HG03175 (cell line): Measurements from ENCODE around the gene NMRK2.

Experiments
- ATAC-seq: cut with Tn5 transposase; IDR thresholded peaks from one replicate; pipeline ENCODE4 v1.9.1; 2021; ENCODE audit warnings: mild to moderate bottlenecking, moderate library complexity; ENCODE audit not compliant: unreplicated experiment

NMRK2 gene

DNA sequence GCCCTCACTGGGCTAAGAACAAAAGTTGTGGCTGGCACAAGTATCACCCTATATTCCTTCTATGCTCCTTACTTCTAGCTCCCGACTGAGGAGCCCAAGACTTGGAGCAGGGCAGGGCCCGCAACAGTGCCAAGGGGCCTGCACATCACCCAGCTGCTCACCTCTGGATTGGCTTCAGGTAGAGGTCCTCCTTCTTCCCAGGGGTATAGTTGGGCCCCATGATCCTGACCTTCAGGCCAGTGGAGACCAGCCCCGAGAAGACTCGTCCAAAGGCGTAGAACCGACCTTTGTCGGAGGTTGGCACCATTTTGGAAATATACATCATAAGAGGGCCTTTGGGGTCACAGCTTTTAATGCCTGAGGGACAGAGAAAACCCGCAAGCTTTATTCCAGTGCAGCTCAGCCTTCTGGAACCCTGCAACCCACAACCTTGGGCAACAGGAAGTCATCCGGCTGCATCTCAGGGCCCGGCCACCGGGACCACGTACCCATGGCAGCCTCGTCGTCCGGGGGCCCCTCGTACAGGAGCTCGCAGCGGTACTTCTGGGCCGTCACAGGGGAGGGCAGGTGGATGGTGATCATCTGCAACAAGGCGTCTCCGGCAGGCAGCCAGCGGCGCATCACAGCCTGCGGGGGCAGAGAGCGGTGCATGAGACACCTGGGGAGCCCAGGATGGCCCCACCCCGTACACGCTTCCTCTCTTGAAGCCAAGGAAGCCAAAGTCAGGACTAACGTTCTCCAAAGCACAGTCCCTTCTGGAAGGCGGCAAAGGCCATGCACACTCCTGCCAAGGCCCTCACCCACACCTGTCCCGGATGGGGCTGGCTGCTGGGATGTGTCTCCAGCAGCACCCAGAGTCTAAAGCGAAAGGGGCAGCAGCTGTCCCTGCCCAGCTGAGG, 47.7 kb downstream of the NMRK2 start:
- no peak for ATAC-seq

DNA sequence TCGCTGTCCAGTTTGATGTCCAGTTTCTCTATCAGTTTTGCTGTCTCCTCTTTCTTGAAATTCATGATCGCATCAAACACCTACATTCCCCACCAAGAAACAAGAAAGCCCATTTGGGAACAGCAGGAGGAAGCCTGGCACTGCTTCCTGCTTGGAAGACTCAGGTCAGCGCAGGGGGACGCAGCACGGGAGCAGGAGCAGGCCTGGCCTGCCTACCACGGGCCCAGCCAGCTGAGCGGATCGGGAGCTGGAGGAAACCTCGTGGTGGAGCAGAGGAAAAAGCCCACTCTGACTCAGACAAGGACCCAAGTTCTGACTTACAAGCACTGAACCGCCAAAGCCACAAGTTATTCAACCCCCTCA, 48.5 kb downstream of the NMRK2 start:
- ATAC-seq, result no peak

DNA sequence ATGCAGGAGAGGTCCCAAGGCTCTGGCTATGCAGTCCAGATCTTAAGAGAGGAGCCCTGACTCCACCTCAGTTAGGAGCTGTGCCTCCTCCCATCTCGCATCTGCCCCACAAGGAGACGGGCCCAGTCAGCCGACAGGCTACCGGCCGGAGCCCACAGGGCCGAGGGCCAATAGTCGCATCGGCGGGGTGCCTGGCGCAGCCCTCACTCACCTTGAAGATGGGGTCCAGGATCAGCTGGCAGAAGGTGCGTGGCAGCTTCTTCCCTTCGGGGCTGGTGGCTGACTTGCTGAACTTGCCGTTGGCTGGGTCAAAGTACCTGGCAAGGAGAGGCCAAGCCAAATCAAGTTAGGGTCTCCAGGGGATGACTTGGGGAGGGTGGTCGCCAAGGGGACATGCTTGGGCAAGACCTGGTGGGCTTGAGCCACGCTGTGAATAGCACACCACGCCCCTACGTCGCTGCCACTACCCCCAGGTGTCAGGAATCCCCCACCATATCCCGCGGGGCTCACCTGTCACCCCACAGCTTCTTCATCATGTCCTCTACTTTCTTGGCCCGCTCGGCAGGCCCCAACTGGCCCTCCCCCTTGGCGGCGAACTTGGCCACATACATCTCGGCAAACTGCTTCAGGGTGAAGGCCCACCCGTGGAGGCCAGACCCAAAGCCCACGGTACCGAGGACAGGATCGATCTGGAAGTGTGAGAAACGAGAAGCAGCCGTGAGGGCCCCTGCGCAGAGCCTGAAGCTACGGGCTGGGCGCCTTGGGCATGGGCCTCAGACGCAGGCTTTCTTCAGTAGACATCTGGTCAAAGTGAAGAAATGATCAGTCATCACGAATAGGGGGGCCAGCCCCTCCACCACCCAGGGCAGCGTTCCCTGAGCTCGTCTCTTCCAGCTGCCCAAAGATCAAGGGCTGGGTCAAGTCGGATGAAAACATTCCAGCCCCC, 49.1 kb downstream of the NMRK2 start:
- no peak for ATAC-seq

DNA sequence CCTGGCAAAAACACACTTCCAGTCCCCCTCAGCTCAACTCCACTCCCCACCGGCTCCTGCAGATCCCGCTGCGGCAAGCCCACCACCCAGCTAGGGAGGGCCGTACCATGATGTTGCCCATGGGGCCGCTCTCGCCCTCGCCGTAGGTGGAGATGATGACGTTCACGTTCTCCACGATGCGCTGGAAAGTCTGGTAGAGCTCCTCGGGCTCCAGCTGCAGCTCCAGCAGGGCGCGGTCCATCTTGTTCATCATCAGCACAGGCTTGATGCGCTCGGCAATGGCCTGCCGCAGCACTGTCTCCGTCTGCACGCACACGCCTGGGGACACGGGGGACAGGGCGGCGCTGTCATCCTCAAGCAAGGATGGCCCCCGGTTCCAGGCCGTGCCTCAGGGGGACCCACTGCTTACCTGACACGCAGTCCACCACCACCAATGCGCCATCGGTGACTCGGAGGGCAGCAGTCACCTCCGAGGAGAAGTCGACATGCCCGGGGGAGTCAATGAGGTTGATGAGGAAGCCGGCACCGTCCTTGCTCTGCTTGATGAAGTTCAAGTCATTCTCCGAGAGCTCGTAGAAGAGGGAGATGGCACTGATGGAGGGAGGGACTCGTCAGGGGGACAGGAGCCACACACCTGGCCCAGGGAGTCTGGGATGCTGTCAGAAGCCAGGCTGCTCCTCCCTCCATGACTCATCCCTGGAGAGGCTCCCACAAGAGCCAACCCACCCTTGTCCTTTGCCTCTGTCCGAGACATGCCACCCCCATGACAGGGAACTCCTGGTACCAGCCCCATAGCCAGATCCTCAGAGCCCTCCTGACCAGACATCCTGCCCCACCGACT, 50.1 kb downstream of the NMRK2 start:
- ATAC-seq, result no peak

DNA sequence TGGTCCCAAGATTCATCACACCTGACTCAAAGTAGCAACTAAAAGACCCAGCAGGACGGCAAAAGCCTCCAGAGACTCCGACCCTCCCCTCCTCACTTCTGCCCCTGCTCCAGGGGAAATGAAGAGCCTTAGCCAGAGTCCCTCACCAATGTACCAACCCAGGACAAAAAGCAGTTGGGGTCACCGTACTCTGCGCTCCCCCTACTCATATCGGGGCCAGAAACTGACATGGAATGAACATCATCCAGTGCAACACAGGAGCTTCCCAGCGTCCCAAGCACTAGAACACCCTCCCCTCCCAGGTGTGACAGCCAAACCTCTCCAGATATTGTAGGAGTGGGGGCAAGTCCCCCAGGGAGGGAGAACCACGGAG, 50.7 kb downstream of the NMRK2 start:
- no peak for ATAC-seq

DNA sequence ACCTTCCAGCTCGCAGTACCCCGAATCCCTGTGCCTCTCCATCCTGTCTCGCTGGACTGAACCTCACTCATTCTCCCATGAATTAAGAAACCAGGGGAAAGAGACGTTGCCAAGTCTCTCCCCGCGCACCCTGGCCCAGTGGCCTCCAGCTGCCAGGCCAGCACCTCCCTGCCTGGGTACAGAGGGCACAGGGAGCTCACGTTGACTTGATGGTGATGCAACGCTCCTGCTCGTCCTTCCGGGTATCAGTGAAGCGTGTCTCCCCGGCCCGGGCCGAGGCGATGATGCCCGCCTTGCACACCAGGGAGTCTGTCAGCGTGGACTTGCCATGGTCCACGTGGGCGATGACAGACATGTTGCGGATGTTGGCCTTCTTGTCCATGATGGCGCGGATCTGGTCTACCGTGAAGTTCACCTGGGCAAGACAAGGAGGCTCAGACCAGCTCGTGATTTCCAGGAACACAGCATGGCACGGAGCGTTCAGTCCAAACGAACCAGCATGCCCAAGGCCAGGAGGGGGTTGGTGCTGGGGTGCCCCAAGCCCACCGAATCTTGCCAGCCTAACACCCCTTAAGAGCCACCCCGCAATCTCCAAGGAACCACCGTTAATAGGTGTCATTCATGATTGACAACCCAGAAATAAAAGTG, 51.2 kb downstream of the NMRK2 start:
- no peak for ATAC-seq

DNA sequence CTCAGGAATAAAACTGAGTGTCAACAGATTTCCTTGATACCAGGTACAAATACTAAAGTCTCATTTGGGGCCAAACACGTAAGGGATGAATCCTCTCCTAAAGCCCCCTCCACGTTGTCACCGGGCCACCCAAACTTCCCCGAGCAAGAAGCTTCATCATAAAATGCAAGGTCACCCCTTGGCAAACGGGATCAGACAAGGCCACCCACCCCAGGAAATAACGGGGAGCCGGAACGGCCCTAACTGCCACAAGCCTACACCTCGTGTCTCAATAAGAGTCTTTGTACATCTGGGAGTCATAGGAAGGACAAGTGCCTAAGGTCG, 51.7 kb downstream of the NMRK2 start:
- ATAC-seq, result no peak

DNA sequence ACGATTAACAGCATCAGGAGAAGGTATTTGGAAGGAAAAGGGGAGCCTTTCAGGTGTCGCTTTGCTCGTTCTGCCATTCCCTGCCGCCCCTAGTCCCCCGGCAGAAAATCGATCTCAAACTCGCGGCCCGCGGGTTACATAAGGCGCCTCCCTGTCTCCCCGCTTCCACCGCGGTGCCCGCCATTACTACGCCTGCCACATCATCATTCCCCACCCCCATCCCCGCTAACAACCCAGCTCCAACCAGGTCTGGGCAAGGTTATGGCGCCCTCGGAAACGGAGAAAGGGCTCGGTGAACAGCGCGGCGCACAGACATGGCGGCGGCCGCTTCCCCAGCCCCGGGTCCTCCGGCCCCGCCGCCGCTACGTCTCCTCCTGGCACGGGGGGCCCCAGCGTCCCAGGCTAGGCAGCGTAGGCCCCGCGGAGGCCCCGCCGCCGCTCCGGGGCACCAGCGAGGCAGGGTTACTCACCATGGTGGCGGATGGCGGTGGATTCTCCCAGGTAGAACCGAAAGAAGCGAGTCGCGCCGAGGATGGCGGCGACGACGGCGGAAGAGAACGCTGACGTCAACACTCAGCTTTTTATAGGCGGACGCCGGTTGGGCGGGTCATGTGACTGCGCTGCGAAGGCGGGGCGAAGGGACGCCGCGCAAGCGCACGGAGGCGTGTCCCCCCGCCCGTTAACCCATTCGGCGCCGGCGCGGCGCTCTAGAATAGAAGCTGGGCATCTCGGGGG, 52.2 kb downstream of the NMRK2 start, which contains the start of gene EEF2:
TSS of gene EEF2 (minus strand) at position 556 of the 735 bp plus-strand sequence. CDS start at position 473, 83 bp downstream.
- peak; percentile 45 for ATAC-seq

DNA sequence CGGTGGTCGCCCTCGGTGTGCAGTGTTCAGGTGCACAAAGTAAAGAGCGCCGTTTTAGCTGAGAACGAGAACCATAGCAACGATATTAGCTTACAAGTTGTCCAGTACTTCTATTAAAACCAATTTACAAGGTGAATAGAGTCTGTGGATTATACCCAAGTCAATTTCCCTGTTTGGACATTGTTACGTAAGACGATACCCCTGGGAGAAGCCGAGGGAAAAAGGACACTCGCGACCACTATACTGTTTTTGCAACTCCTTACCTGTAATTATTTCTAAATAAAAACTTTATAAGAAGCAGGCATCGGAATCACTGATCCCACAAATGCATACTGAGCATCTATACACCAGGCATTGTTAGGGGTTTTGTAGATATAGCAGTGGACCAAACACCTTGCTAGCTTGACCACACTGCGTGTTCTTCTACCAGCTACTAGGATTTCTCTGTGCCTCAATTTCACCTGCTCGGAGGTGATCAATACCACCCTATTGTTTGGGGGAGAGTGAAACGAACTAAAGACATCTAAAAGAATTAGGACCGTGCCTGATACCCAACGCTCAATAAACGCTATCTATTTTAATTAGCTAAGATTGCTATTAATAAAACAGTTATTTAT, 52.9 kb downstream of the NMRK2 start:
- ATAC-seq, result no peak

DNA sequence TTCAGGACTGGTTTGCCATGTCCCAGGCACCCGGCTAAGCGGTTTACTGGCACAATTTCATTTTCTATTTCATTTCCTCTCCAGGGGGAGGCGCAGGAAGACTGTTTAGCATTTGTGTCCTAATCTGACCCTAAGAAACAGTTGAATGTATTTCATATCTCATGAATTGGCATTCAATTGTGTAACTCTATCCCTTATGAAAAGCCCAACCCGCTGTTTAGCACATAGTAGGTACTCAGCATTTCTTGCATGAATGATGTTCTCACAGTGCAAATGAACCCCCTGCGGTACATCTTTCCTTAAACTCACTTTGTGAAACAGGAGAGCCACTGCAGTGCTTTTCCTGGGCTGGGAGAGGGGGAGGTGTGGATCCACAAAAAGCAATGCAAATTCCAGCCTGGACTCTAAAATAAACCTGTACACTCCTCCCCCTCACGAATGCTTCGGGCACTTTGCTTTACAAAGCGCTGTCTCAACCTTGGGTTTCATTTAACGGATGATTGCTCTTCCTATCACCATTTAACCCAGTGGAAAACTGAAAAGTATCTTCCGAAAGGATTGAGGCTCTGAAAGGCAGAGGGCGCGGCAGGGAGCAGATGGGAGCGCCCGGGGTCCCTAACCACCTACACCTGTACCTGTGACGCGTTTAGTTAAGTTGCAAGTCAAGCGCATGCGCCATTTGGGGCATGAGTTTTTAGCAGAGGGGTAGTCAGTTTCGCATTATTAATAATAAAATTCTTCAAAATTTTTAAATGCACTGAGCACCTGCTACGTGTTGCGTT, 53.6 kb downstream of the NMRK2 start:
- ATAC-seq, result no peak

DNA sequence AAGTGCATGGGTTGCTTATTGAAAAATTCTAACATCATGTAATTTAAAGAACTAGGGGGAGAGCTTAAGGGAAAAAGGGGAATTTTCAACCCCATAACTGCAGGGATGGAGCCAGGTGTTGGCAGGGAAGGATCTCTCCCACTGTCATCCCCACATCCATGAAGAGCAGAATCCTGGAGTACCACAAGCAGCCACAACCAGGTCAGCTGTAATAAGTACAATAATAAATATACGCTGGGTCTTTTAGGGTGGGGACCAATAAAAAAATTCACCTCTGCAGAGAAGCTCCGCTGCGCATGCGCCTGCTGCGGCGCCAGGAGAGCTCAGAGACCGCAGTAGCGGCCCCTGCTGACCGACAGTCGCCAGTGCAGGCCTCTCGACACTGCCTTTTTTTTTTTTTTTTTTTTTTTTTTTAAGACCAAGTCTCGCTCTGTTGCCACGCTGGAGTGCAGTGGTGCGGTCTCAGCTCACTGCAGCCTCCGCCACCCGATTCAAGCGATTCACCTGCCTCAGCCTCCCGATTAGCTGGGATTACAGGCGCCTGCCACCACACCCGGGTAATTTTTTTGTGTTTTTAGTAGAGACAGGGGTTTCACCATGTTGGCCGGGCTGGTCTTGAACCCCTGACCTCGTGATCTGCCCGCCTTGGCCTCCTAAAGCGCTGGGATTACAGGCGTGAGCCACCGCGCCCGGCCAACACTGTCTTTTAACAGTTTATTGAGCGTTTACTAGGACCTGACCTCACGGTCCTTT, 54.9 kb downstream of the NMRK2 start:
- peak; percentile 47 for ATAC-seq

DNA sequence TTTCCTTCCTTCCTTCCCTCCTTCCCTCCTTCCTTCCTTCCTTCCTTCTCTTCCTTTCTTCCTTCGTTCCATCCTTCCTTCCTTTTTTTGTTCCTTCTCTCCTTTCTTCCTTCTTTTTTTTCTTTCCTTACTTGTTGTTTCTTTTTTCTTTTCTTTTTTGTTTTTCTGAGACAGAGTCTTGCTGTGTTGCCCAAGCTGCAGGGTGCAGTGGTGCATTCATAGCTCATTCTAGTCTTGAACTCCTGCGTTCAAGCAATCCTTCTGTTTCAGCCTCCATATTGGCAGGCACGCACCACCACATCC, 57.9 kb downstream of the NMRK2 start:
- ATAC-seq, result no peak
